ENCODE results near the gene GRIK4.

GRIK4 gene

GRCh38 chr11:120839846-120840402 is 328.4 kb downstream of the GRIK4 start:
- DNase-seq (ENCODE audit: low read depth, low spot score): no peak
- CTCF ChIA-PET: no interaction called here
- POLR2A ChIA-PET: no interaction called here
- TF ChIP-seq CTCF (IDR thresholded peaks at IDR 0.05; ENCODE audit: insufficient read depth, low read length, missing control alignments): no peak
- no peak overlapping the region for H3K4me3 ChIP-seq (ENCODE audit: low read depth, low read length)

DNA sequence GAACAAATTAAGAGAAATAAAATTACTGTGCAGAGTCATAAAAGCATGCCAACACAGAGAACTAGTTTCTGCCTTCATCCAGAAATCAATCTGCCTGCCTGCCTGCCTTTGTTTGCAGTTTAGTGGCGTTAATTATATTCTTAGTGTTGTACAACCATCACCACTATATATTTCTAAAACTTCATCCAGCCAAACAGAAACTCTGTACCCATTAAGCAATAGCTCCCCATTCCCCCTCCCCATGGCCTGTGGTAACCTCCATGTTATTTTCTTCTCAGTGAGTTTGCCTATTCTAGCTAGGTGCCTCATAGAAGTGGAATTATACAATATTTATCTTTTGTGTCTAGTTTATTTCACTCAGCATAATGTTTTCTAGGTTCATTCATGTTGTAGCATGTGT is 329.1 kb downstream of the GRIK4 start:
- ChIA-PET POLR2A (no interaction called here), CTCF (no interaction called here)
- no peak overlapping the region for H3K4me3 ChIP-seq (ENCODE audit: low read depth, low read length)
- TF ChIP-seq CTCF (IDR thresholded peaks at IDR 0.05; ENCODE audit: insufficient read depth, low read length, missing control alignments): no peak
- DNase-seq (ENCODE audit: low read depth, low spot score): no peak

- no peak for DNase-seq (ENCODE audit: low read depth, low spot score)
- ChIA-PET POLR2A (no interaction called here), CTCF (no interaction called here)
- no peak overlapping the region for H3K4me3 ChIP-seq (ENCODE audit: low read depth, low read length)
- no peak for TF ChIP-seq CTCF (IDR thresholded peaks at IDR 0.05; ENCODE audit: insufficient read depth, low read length, missing control alignments)
Observed at GRCh38 chr11:120841074-120841473, 329.5 kb downstream of the GRIK4 start.

- ChIA-PET POLR2A (no interaction called here), CTCF (interaction anchor here (0.6 kb wide), 1 partner anchor 507 kb away, joined by 3 read pairs; no protein-coding TSS in a partner anchor)
- H3K4me3 ChIP-seq (ENCODE audit: low read depth, low read length): no peak overlapping the region
- TF ChIP-seq CTCF (IDR thresholded peaks at IDR 0.05; ENCODE audit: insufficient read depth, low read length, missing control alignments): no peak
- no peak for DNase-seq (ENCODE audit: low read depth, low spot score)
Observed at GRCh38 chr11:120842195-120842594, 330.6 kb downstream of the GRIK4 start.

GRCh38 chr11:120853435-120853834 is 341.9 kb downstream of the GRIK4 start:
- ChIA-PET CTCF (no interaction called here), POLR2A (no interaction called here)
- H3K4me3 ChIP-seq (ENCODE audit: low read depth, low read length): no peak overlapping the region
- no peak for TF ChIP-seq CTCF (IDR thresholded peaks at IDR 0.05; ENCODE audit: insufficient read depth, low read length, missing control alignments)
- no peak for DNase-seq (ENCODE audit: low read depth, low spot score)

DNA sequence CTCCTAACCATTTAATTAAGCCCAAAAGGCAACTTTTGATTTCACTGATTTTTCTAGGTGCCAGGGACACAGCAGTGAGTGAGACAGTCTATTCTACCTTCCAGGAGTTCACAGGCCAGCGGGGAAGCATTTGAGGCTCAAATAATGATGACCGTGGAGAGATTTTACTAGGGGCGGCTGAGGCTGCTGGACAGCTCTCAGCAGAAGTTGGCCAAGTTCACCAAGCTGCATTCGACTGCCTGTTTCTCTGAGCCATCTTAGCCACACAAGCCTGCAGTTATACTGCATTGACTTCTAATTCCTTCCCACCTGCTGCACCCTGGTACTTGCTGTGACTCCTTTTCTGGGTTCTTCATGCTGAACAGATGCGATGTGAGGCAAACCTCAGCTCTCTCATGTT is 343.4 kb downstream of the GRIK4 start:
- CTCF ChIA-PET: interaction anchor here (1.0 kb wide), 1 partner anchor 14 kb away, joined by 3 read pairs; no protein-coding TSS in a partner anchor
- DNase-seq (ENCODE audit: low read depth, low spot score): no peak
- no peak for TF ChIP-seq CTCF (IDR thresholded peaks at IDR 0.05; ENCODE audit: insufficient read depth, low read length, missing control alignments)
- POLR2A ChIA-PET: no interaction called here
- H3K4me3 ChIP-seq (ENCODE audit: low read depth, low read length): no peak overlapping the region

All from AG04449 (cell line).